ENCODE results near the gene NR6A1.

The NR6A1 gene

DNA sequence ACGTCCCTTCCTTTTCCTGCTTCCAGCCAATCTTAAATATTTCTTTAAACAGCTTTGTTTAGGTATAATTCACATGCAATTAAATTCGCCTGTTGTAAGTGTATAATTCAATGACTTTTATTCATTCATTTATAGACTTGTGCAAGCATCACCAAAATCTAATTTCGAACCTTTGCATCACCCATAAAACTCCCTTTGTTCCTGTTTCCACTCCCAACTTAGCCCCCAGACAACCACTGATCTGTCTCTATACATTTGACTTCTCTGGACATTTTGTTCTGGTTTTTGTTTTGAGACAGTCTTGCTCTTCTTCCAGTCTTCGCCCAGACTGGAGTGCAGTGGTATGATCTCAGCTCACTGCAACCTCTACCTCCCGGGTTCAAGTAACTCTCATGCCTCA lies 71.5 kb downstream of the NR6A1 start:
- peaks cover 0 to 12% of the 10 kb centered on the region in 2 experiments for H3K36me3 ChIP-seq (ENCODE audit: control insufficient read depth in 1 of 2, insufficient read depth in 2 of 2, low read depth in 1 of 2, low read length in 2 of 2)
- H2BK12ac ChIP-seq (ENCODE audit: low read length in 2 of 2): no peak overlapping the region
- peaks cover 23% of the 10 kb centered on the region for H3K79me1 ChIP-seq (replicated peaks; ENCODE audit: low read length, poor library complexity, severe bottlenecking)
- no peak overlapping the region for H2AFZ ChIP-seq (ENCODE audit: low read depth, low read length)
- H2AK5ac ChIP-seq (ENCODE audit: low read length, severe bottlenecking): no peak overlapping the region
- H3K27ac ChIP-seq (ENCODE audit: low read length, poor library complexity, severe bottlenecking): no peak overlapping the region
- no peak overlapping the region for H2BK15ac ChIP-seq (ENCODE audit: low read depth, poor library complexity, severe bottlenecking)
- H3K23ac ChIP-seq (ENCODE audit: low read length in 2 of 2): no peak overlapping the region
- no peak overlapping the region for H4K91ac ChIP-seq (ENCODE audit: low read length)
- H4K8ac ChIP-seq (ENCODE audit: low read length): no peak overlapping the region
- no peak overlapping the region for H2BK120ac ChIP-seq (ENCODE audit: low read depth, low read length)
- no peak for DNase-seq
- no peak overlapping the region for H3K4me3 ChIP-seq (ENCODE audit: insufficient read depth in 1 of 2, low read depth in 1 of 2, low read length in 2 of 2)
- H3K4ac ChIP-seq (ENCODE audit: low read depth in 1 of 2, low read length in 2 of 2): no peak overlapping the region
- no peaks in the 10 kb centered on the region for H3K27me3 ChIP-seq (ENCODE audit: control insufficient read depth in 1 of 2, insufficient read depth in 1 of 2, low read length in 2 of 2)
- no peak overlapping the region for H2BK5ac ChIP-seq (ENCODE audit: low read depth, low read length, poor library complexity, severe bottlenecking)
- H3K14ac ChIP-seq (ENCODE audit: low read length in 2 of 2): no peak overlapping the region
- WGBS: 100% methylated on average over 3 of the region's 5 CpGs
- no peaks in the 10 kb centered on the region for H3K9me3 ChIP-seq (ENCODE audit: control insufficient read depth, low read length)
- no peak overlapping the region for H3K4me2 ChIP-seq (ENCODE audit: low read length, poor library complexity, severe bottlenecking)
- H3K9ac ChIP-seq (ENCODE audit: low read length): no peak overlapping the region
- peaks cover 7% of the 10 kb centered on the region for H3K4me1 ChIP-seq (ENCODE audit: control insufficient read depth, insufficient read depth, low read depth, low read length)
- no peak overlapping the region for H3K18ac ChIP-seq (ENCODE audit: low read depth in 1 of 2, low read length in 2 of 2)

DNA sequence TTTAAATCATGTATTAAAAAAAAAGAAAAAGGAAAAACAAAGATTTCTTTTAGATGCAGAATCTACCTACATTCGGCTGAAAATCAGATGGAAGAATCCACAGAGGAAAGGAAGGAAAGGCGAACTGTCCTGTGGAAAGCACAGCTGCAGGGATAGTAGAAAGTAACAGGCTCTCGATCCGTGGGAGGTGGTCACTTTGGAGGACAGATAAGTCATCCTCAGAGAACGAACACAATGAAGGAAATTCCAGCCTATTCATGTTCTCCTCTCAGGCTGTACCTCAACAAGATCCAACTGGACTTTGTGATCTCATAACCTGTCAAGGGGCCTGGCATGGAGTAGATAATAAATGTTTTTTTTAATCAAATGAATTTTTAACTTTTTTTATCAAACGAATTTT lies 72.8 kb downstream of the NR6A1 start:
- 9% methylated on average over 4 of the region's 6 CpGs for WGBS
- Histone ChIP-seq H4K91ac (ENCODE audit: low read length) (no peak overlapping the region), H3K4me1 (ENCODE audit: control insufficient read depth, insufficient read depth, low read depth, low read length) (peaks cover 11% of the 10 kb centered on the region), H3K79me1 (replicated peaks; ENCODE audit: low read length, poor library complexity, severe bottlenecking) (peaks cover 16% of the 10 kb centered on the region), H2BK12ac (ENCODE audit: low read length in 2 of 2) (no peak overlapping the region), H2AFZ (ENCODE audit: low read depth, low read length) (no peak overlapping the region), H3K4me2 (ENCODE audit: low read length, poor library complexity, severe bottlenecking) (no peak overlapping the region), H3K23ac (ENCODE audit: low read length in 2 of 2) (no peak overlapping the region), H3K36me3 (ENCODE audit: control insufficient read depth in 1 of 2, insufficient read depth in 2 of 2, low read depth in 1 of 2, low read length in 2 of 2) (peaks cover 0 to 10% of the 10 kb centered on the region in 2 experiments), H2BK120ac (ENCODE audit: low read depth, low read length) (no peak overlapping the region), H3K4me3 (ENCODE audit: insufficient read depth in 1 of 2, low read depth in 1 of 2, low read length in 2 of 2) (no peak overlapping the region), H2BK5ac (ENCODE audit: low read depth, low read length, poor library complexity, severe bottlenecking) (no peak overlapping the region), H3K4ac (ENCODE audit: low read depth in 1 of 2, low read length in 2 of 2) (no peak overlapping the region), H3K14ac (ENCODE audit: low read length in 2 of 2) (no peak overlapping the region), H3K18ac (ENCODE audit: low read depth in 1 of 2, low read length in 2 of 2) (no peak overlapping the region), H3K9me3 (ENCODE audit: control insufficient read depth, low read length) (no peaks in the 10 kb centered on the region), H2AK5ac (ENCODE audit: low read length, severe bottlenecking) (no peak overlapping the region), H3K27ac (ENCODE audit: low read length, poor library complexity, severe bottlenecking) (peak overlapping the region; percentile 65), H3K27me3 (ENCODE audit: control insufficient read depth in 1 of 2, insufficient read depth in 1 of 2, low read length in 2 of 2) (no peaks in the 10 kb centered on the region), H3K9ac (ENCODE audit: low read length) (peak overlapping the region; percentile 1), H4K8ac (ENCODE audit: low read length) (no peak overlapping the region), H2BK15ac (ENCODE audit: low read depth, poor library complexity, severe bottlenecking) (no peak overlapping the region)
- DNase-seq: peak; percentile 79

DNA sequence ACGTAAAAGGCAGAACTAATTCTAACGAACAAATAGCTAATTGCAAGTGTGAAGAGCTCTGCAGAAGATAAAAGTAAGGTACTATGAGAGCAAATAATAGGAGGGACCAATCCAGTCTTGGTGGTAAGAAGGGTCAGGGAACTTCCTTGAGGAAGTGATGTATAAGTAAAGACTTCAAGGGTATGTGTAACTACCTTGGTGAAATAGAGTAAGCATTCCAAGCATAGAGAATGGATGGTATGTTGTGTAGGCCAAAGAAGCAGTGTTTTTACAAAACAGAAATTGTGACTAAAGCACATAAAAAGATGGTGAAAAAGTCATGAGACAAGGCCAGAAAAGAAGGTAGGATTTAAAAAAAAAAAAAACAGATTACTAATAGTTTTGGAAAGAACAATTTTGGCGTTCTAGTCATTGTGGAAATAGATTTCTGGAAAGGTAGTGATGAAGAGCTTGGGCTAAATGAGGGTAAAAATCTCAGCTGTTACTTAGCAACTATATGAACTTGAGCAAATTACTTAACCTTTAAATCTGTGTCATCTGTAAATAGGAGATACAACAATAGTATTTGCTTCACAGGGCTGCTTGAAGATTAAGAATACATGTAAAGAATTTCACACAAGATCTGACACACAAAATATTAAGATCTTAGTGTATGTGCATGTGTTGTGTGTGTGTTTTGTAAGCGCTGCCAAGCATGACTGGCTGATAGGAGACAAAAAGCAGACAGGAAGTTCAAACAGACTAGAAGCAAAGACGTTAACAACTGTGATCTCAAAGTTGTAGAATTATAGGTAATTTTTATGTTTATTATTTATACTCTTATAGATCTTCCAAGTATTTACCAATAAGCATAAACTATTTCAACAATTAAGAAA lies 73.5 kb downstream of the NR6A1 start:
- Histone ChIP-seq H3K79me1 (replicated peaks; ENCODE audit: low read length, poor library complexity, severe bottlenecking) (peaks cover 11% of the 10 kb centered on the region), H3K14ac (ENCODE audit: low read length in 2 of 2) (no peak overlapping the region), H2BK15ac (ENCODE audit: low read depth, poor library complexity, severe bottlenecking) (no peak overlapping the region), H2BK120ac (ENCODE audit: low read depth, low read length) (no peak overlapping the region), H2BK5ac (ENCODE audit: low read depth, low read length, poor library complexity, severe bottlenecking) (no peak overlapping the region), H4K8ac (ENCODE audit: low read length) (no peak overlapping the region), H3K4me2 (ENCODE audit: low read length, poor library complexity, severe bottlenecking) (no peak overlapping the region), H2BK12ac (ENCODE audit: low read length in 2 of 2) (no peak overlapping the region), H3K27me3 (ENCODE audit: control insufficient read depth in 1 of 2, insufficient read depth in 1 of 2, low read length in 2 of 2) (no peaks in the 10 kb centered on the region), H3K9me3 (ENCODE audit: control insufficient read depth, low read length) (no peaks in the 10 kb centered on the region), H3K4me3 (ENCODE audit: insufficient read depth in 1 of 2, low read depth in 1 of 2, low read length in 2 of 2) (no peak overlapping the region), H3K18ac (ENCODE audit: low read depth in 1 of 2, low read length in 2 of 2) (no peak overlapping the region), H3K4ac (ENCODE audit: low read depth in 1 of 2, low read length in 2 of 2) (no peak overlapping the region), H3K9ac (ENCODE audit: low read length) (peak overlapping the region; percentile 1), H3K23ac (ENCODE audit: low read length in 2 of 2) (no peak overlapping the region), H4K91ac (ENCODE audit: low read length) (no peak overlapping the region), H2AFZ (ENCODE audit: low read depth, low read length) (no peak overlapping the region), H2AK5ac (ENCODE audit: low read length, severe bottlenecking) (no peak overlapping the region), H3K27ac (ENCODE audit: low read length, poor library complexity, severe bottlenecking) (peak overlapping the region; percentile 99), H3K4me1 (ENCODE audit: control insufficient read depth, insufficient read depth, low read depth, low read length) (peaks cover 12% of the 10 kb centered on the region), H3K36me3 (ENCODE audit: control insufficient read depth in 1 of 2, insufficient read depth in 2 of 2, low read depth in 1 of 2, low read length in 2 of 2) (peaks cover 0 to 7% of the 10 kb centered on the region in 2 experiments)
- peak; percentile 74 for DNase-seq
- WGBS: 87% methylated on average over 3 of the region's 5 CpGs

DNA sequence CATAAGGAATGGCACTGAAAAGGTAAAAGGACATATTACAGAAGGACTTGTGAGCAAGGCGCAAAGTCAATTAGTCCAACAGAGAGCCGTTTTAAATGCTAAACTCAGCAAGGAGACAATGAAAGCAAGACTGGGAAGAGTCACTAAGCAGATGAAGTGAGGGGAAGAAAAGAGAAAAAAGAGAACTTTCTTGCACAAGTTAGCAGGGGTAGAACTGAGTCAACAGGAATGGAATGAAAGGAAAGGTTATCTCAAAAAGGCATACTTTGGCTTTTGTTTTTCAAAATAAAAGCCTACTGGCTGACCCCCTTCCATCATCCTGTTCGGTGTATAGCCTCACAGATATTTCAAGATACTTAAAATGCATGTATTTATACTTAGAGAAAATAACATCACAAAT lies 75.0 kb downstream of the NR6A1 start:
- no peak overlapping the region for H3K4me3 ChIP-seq (ENCODE audit: insufficient read depth in 1 of 2, low read depth in 1 of 2, low read length in 2 of 2)
- peak overlapping the region; percentile 99 for H3K27ac ChIP-seq (ENCODE audit: low read length, poor library complexity, severe bottlenecking)
- 47% methylated on average over 2 of the region's 3 CpGs for WGBS
- no peak overlapping the region for H3K23ac ChIP-seq (ENCODE audit: low read length in 2 of 2)
- H3K18ac ChIP-seq (ENCODE audit: low read depth in 1 of 2, low read length in 2 of 2): no peak overlapping the region
- no peak overlapping the region for H2BK15ac ChIP-seq (ENCODE audit: low read depth, poor library complexity, severe bottlenecking)
- H4K8ac ChIP-seq (ENCODE audit: low read length): no peak overlapping the region
- H3K4me2 ChIP-seq (ENCODE audit: low read length, poor library complexity, severe bottlenecking): peak overlapping the region; percentile 49
- H3K4ac ChIP-seq (ENCODE audit: low read depth in 1 of 2, low read length in 2 of 2): peak overlapping the region in 1 of 2 experiments; percentile 49
- H3K14ac ChIP-seq (ENCODE audit: low read length in 2 of 2): no peak overlapping the region
- no peak overlapping the region for H4K91ac ChIP-seq (ENCODE audit: low read length)
- H2BK120ac ChIP-seq (ENCODE audit: low read depth, low read length): no peak overlapping the region
- H2AK5ac ChIP-seq (ENCODE audit: low read length, severe bottlenecking): peak overlapping the region; percentile 96
- peak overlapping the region; percentile 51 for H2BK5ac ChIP-seq (ENCODE audit: low read depth, low read length, poor library complexity, severe bottlenecking)
- H3K36me3 ChIP-seq (ENCODE audit: control insufficient read depth in 1 of 2, insufficient read depth in 2 of 2, low read depth in 1 of 2, low read length in 2 of 2): peaks cover 0 to 5% of the 10 kb centered on the region in 2 experiments
- no peaks in the 10 kb centered on the region for H3K27me3 ChIP-seq (ENCODE audit: control insufficient read depth in 1 of 2, insufficient read depth in 1 of 2, low read length in 2 of 2)
- no peaks in the 10 kb centered on the region for H3K9me3 ChIP-seq (ENCODE audit: control insufficient read depth, low read length)
- H3K4me1 ChIP-seq (ENCODE audit: control insufficient read depth, insufficient read depth, low read depth, low read length): peaks cover 15% of the 10 kb centered on the region
- H2AFZ ChIP-seq (ENCODE audit: low read depth, low read length): no peak overlapping the region
- H3K79me1 ChIP-seq (replicated peaks; ENCODE audit: low read length, poor library complexity, severe bottlenecking): peaks cover 14% of the 10 kb centered on the region
- H3K9ac ChIP-seq (ENCODE audit: low read length): no peak overlapping the region
- no peak overlapping the region for H2BK12ac ChIP-seq (ENCODE audit: low read length in 2 of 2)
- peak; percentile 61 for DNase-seq
